ENCODE results near the gene CLPTM1. TPM values are rescaled to one million over a fixed set of nuclear protein-coding genes. Genes with fewer than 3 reads are reported as not detected.

Gene CLPTM1
- total and polyA plus RNA-seq, 9 of the 15 experiments (the other 6 are each of a cell fraction or from before 2014, with no cell fraction given) = 0.37 to 96.0 (median 27.5) TPM

- TF ChIP-seq JUND (IDR thresholded peaks at IDR 0.05; ENCODE audit: borderline replicate concordance, low read depth, low read length) = no peak
- peak; percentile 67; the same call in 1 of the 3 replicates for TF ChIP-seq JUND (tag; IDR thresholded peaks at IDR 0.05; ENCODE audit: borderline replicate concordance, low read depth, low read length)
- no peak for TF ChIP-seq NR0B1 (IDR thresholded peaks at IDR 0.05; ENCODE audit: partially characterized antibody)
- TF ChIP-seq ZNF121 (CRISPR knock-in tag; conservative IDR thresholded peaks at IDR 0.05) = no peak
- TF ChIP-seq DDX20 (tag; IDR thresholded peaks at IDR 0.05; ENCODE audit: low read depth) = no peak
- TF ChIP-seq PTRF (tag; IDR thresholded peaks at IDR 0.05) = no peak
- peak; percentile 81 for TF ChIP-seq TAF9B (IDR thresholded peaks at IDR 0.05; ENCODE audit: partially characterized antibody)
- TF ChIP-seq C11orf30 (IDR thresholded peaks at IDR 0.05; ENCODE audit: low read depth) = peak; percentile 98
- no peak for TF ChIP-seq ZNF280A (IDR thresholded peaks at IDR 0.05; ENCODE audit: low read depth, partially characterized antibody)
- no peak for TF ChIP-seq ZNF263 (CRISPR knock-in tag; IDR thresholded peaks at IDR 0.05; ENCODE audit: borderline replicate concordance)
- TF ChIP-seq ZBTB11 (CRISPR knock-in tag; IDR thresholded peaks at IDR 0.05) = peak in 1 of 3 experiments; percentile 63; a peak in 2 of 6 replicates
- peak; percentile 58 for TF ChIP-seq SAP30 (IDR thresholded peaks at IDR 0.05; ENCODE audit: borderline replicate concordance, insufficient read depth, low read depth, low read length, poor library complexity, severe bottlenecking)
- TF ChIP-seq GTF2A2 (tag; IDR thresholded peaks at IDR 0.05) = no peak
- TF ChIP-seq ZNF75A (CRISPR knock-in tag; IDR thresholded peaks at IDR 0.05) = no peak
- TF ChIP-seq SIX5 (IDR thresholded peaks at IDR 0.05; ENCODE audit: borderline replicate concordance in 1 of 2, insufficient read depth in 1 of 2, low read depth in 1 of 2, low read length in 2 of 2) = no peak
- TF ChIP-seq POLR3G (IDR thresholded peaks at IDR 0.05; ENCODE audit: extremely low read depth, insufficient read length, insufficient replicate concordance) = no peak
- no peak for TF ChIP-seq SRSF1 (IDR thresholded peaks at IDR 0.05; ENCODE audit: low read depth, low read length)
These were observed at the start of gene CLPTM1 (continued) for GRCh38 chr19:44954649-44955504.

All from K562 (cell line).